ENCODE results near the gene CIDEC. TPM values are rescaled to one million over a fixed set of nuclear protein-coding genes. Genes with fewer than 3 reads are reported as not detected.

Gene CIDEC
- total and polyA plus RNA-seq, 4 donors = 0.28 to 4.2 (median 0.59) TPM; not detected in 1

DNA sequence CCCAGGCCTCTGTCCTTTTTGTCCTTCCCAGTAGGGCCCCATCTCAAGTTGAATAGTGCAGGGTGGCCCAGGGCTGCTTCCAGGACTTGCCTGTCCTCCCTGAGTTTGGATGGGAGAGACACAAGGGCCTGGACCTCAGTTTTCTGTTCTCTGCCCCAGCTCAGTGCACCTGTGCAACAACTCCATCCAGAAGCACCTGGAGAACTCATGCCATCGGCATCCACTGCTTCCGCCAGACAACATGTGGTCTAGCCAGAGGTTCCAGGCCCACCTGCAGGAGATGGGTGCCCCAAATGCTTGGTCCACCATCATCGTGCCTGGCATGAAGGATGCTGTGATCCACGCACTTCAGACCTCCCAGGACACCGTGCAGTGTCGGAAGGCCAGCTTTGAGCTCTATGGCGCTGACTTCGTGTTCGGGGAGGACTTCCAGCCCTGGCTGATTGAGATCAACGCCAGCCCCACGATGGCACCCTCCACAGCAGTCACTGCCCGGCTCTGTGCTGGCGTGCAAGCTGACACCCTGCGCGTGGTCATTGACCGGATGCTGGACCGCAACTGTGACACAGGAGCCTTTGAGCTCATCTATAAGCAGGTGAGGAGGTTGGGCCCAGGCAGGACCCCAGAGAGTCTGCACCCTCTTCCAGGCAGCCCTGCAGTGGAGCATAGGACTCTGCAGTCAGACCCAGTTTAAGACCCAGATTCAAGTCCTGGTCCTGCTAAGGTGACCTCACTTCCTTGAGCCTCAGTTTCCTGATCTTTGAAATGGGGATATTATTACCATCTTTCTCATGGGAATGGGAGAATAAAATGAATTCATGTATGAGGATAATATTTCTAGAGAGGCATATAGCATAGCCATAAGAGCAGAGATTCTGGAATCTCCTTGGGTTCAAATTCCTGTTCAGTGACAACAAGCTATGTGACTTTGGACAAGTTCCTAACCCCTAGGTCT lies 51.0 kb downstream of the CIDEC start:
- 97% methylated on average over 17 of the region's 17 CpGs for WGBS
- Histone ChIP-seq H3K9ac (ENCODE audit: low read depth in 1 of 2, low read length in 2 of 2) (no peak overlapping the region), H3K4me1 (ENCODE audit: control insufficient read depth in 4 of 4, insufficient read depth in 4 of 4, low read length in 3 of 4) (no peaks in the 10 kb centered on the region)

More for the DNA sequence above, 51.0 kb downstream of the CIDEC start:
- no peak for DNase-seq (ENCODE audit: low spot score)
- Histone ChIP-seq H3K9me3 (ENCODE audit: control insufficient read depth in 4 of 4, low read length in 3 of 4) (no peaks in the 10 kb centered on the region), H3K27ac (ENCODE audit: low read depth in 1 of 2, low read length in 2 of 2) (no peak overlapping the region), H3K36me3 (ENCODE audit: control insufficient read depth in 4 of 4, insufficient read depth in 3 of 4, low read depth in 1 of 4, low read length in 3 of 4) (peaks cover 0 to 3% (median 1%) of the 10 kb centered on the region in 4 donors), H3K4me3 (ENCODE audit: low read depth in 1 of 3, low read length in 3 of 3) (no peak overlapping the region), H3K27me3 (ENCODE audit: control insufficient read depth in 4 of 4, insufficient read depth in 4 of 4, low read length in 3 of 4) (no peaks in the 10 kb centered on the region)
- TF ChIP-seq, protein P1, sequence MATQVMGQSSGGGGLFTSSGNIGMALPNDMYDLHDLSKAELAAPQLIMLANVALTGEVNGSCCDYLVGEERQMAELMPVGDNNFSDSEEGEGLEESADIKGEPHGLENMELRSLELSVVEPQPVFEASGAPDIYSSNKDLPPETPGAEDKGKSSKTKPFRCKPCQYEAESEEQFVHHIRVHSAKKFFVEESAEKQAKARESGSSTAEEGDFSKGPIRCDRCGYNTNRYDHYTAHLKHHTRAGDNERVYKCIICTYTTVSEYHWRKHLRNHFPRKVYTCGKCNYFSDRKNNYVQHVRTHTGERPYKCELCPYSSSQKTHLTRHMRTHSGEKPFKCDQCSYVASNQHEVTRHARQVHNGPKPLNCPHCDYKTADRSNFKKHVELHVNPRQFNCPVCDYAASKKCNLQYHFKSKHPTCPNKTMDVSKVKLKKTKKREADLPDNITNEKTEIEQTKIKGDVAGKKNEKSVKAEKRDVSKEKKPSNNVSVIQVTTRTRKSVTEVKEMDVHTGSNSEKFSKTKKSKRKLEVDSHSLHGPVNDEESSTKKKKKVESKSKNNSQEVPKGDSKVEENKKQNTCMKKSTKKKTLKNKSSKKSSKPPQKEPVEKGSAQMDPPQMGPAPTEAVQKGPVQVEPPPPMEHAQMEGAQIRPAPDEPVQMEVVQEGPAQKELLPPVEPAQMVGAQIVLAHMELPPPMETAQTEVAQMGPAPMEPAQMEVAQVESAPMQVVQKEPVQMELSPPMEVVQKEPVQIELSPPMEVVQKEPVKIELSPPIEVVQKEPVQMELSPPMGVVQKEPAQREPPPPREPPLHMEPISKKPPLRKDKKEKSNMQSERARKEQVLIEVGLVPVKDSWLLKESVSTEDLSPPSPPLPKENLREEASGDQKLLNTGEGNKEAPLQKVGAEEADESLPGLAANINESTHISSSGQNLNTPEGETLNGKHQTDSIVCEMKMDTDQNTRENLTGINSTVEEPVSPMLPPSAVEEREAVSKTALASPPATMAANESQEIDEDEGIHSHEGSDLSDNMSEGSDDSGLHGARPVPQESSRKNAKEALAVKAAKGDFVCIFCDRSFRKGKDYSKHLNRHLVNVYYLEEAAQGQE (IDR thresholded peaks at IDR 0.05) = no peak
- TF ChIP-seq, protein P2, sequence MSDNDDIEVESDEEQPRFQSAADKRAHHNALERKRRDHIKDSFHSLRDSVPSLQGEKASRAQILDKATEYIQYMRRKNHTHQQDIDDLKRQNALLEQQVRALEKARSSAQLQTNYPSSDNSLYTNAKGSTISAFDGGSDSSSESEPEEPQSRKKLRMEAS (IDR thresholded peaks at IDR 0.05) = no peak
- TF ChIP-seq, protein P3, sequence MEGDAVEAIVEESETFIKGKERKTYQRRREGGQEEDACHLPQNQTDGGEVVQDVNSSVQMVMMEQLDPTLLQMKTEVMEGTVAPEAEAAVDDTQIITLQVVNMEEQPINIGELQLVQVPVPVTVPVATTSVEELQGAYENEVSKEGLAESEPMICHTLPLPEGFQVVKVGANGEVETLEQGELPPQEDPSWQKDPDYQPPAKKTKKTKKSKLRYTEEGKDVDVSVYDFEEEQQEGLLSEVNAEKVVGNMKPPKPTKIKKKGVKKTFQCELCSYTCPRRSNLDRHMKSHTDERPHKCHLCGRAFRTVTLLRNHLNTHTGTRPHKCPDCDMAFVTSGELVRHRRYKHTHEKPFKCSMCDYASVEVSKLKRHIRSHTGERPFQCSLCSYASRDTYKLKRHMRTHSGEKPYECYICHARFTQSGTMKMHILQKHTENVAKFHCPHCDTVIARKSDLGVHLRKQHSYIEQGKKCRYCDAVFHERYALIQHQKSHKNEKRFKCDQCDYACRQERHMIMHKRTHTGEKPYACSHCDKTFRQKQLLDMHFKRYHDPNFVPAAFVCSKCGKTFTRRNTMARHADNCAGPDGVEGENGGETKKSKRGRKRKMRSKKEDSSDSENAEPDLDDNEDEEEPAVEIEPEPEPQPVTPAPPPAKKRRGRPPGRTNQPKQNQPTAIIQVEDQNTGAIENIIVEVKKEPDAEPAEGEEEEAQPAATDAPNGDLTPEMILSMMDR (IDR thresholded peaks at IDR 0.05; ENCODE audit: low read depth, low read length, missing input control) = no peak
- TF ChIP-seq, protein P4, sequence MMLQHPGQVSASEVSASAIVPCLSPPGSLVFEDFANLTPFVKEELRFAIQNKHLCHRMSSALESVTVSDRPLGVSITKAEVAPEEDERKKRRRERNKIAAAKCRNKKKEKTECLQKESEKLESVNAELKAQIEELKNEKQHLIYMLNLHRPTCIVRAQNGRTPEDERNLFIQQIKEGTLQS (IDR thresholded peaks at IDR 0.05) = no peak
- TF ChIP-seq, protein P5, sequence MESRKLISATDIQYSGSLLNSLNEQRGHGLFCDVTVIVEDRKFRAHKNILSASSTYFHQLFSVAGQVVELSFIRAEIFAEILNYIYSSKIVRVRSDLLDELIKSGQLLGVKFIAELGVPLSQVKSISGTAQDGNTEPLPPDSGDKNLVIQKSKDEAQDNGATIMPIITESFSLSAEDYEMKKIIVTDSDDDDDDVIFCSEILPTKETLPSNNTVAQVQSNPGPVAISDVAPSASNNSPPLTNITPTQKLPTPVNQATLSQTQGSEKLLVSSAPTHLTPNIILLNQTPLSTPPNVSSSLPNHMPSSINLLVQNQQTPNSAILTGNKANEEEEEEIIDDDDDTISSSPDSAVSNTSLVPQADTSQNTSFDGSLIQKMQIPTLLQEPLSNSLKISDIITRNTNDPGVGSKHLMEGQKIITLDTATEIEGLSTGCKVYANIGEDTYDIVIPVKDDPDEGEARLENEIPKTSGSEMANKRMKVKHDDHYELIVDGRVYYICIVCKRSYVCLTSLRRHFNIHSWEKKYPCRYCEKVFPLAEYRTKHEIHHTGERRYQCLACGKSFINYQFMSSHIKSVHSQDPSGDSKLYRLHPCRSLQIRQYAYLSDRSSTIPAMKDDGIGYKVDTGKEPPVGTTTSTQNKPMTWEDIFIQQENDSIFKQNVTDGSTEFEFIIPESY (IDR thresholded peaks at IDR 0.05) = no peak
- TF ChIP-seq GABPA (IDR thresholded peaks at IDR 0.05 in 1 of 2, conservative IDR thresholded peaks at IDR 0.05 in 1 of 2) (no peak), FOXA2 (IDR thresholded peaks at IDR 0.05) (no peak), HNF4G (IDR thresholded peaks at IDR 0.05) (no peak), RXRA (IDR thresholded peaks at IDR 0.05) (no peak)

All from liver (tissue), 9 donors.